Measurements from ENCODE around the gene CD44.

DNA sequence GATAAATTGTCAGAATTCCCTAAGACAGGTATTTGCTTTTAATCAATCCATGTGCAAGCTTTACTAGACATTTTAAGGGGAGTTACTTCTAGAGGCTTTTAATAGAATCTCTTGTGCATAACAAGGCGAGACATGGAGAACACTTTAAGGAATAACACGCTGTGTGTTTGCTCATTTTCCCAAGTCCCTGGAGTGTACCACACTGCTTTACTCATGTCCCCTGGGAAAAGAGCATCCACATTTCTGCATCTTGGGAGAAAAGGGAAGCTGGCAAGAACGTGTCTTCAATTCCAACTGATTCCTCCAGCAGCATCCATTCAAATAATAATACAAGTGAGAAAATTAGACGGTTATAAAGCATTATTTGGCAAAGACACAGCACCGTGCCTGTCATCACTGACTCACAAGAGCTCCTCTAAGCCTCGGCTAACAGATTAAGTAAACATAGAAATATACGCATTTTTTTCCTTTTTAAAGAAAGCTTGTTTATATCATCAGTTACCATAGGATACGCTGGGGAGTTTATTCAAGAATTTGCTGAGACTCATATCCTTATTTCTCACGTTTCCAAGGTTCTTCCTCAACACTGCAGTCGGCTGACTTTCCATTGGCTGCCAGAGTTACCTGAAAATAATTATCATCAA, 121.5 kb downstream of the CD44 start:
- TF ChIP-seq, protein P1, sequence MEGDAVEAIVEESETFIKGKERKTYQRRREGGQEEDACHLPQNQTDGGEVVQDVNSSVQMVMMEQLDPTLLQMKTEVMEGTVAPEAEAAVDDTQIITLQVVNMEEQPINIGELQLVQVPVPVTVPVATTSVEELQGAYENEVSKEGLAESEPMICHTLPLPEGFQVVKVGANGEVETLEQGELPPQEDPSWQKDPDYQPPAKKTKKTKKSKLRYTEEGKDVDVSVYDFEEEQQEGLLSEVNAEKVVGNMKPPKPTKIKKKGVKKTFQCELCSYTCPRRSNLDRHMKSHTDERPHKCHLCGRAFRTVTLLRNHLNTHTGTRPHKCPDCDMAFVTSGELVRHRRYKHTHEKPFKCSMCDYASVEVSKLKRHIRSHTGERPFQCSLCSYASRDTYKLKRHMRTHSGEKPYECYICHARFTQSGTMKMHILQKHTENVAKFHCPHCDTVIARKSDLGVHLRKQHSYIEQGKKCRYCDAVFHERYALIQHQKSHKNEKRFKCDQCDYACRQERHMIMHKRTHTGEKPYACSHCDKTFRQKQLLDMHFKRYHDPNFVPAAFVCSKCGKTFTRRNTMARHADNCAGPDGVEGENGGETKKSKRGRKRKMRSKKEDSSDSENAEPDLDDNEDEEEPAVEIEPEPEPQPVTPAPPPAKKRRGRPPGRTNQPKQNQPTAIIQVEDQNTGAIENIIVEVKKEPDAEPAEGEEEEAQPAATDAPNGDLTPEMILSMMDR (IDR thresholded peaks at IDR 0.05): no peak
- TF ChIP-seq POLR2A (IDR thresholded peaks at IDR 0.05): no peak

Data from lower leg skin (tissue), 3 donors.